ENCODE measurements around the gene CNTNAP5. TPM values are rescaled to one million over a fixed set of nuclear protein-coding genes. Genes with fewer than 3 reads are reported as not detected.

The CNTNAP5 gene
- total RNA-seq, 3 donors from 2014 or later, result 3.3 TPM; not detected in 2

DNA sequence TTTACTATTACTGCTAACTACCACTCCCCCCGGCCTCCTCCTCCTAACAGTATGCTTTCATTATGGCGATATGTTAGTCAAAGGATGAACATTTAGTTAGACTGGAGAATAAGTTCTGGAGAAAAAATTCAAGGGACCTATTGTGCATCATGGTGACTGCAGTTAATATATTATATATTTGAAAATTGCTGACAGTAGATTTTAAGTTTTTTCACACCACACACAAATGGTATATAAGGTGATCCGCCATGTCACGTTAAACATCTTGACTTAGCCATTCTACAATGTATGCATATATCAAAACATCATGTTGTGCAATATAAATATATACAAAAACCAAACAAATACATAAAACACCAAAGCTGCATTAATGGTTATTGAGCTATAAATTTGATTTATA, 873.7 kb downstream of the CNTNAP5 start:
- intact Hi-C loops (cut with DNase I, micrococcal nuclease), result no loop called here
- Histone ChIP-seq H3K4me1 (ENCODE audit: low read depth) (no peaks in the 10 kb centered on the region), H3K9me3 (no peaks in the 10 kb centered on the region), H3K36me3 (ENCODE audit: low read depth) (no peaks in the 10 kb centered on the region), H3K4me3 (no peak overlapping the region)
- ATAC-seq (no peak), DNase-seq (no peak)
- TF ChIP-seq, protein P1, sequence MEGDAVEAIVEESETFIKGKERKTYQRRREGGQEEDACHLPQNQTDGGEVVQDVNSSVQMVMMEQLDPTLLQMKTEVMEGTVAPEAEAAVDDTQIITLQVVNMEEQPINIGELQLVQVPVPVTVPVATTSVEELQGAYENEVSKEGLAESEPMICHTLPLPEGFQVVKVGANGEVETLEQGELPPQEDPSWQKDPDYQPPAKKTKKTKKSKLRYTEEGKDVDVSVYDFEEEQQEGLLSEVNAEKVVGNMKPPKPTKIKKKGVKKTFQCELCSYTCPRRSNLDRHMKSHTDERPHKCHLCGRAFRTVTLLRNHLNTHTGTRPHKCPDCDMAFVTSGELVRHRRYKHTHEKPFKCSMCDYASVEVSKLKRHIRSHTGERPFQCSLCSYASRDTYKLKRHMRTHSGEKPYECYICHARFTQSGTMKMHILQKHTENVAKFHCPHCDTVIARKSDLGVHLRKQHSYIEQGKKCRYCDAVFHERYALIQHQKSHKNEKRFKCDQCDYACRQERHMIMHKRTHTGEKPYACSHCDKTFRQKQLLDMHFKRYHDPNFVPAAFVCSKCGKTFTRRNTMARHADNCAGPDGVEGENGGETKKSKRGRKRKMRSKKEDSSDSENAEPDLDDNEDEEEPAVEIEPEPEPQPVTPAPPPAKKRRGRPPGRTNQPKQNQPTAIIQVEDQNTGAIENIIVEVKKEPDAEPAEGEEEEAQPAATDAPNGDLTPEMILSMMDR (IDR thresholded peaks at IDR 0.05), result no peak

DNA sequence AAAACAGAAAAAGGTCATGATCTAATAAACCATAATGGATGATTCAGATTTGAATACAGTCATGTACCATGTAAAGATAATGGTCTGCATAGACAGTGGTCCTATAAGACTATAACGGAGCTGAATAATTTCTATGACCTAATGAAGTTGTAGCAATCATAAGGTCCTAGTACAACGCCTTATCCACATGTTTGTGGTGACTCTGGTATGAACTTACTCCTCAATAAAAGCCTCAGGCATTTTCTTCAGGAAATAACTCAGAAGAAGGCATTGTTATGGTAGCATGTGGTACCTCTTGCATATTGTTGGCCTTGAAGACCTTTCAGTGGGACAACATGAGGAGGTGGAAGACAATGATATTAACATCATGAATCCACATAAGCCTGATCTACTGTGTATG, 883.3 kb downstream of the CNTNAP5 start:
- intact Hi-C loops (cut with DNase I, micrococcal nuclease), result no loop called here
- ATAC-seq, result no peak
- Histone ChIP-seq H3K36me3 (ENCODE audit: low read depth) (no peaks in the 10 kb centered on the region), H3K4me1 (ENCODE audit: low read depth) (no peaks in the 10 kb centered on the region), H3K9me3 (no peaks in the 10 kb centered on the region), H3K4me3 (no peak overlapping the region)
- TF ChIP-seq, protein P1 (IDR thresholded peaks at IDR 0.05), result no peak
- no peak for DNase-seq

DNA sequence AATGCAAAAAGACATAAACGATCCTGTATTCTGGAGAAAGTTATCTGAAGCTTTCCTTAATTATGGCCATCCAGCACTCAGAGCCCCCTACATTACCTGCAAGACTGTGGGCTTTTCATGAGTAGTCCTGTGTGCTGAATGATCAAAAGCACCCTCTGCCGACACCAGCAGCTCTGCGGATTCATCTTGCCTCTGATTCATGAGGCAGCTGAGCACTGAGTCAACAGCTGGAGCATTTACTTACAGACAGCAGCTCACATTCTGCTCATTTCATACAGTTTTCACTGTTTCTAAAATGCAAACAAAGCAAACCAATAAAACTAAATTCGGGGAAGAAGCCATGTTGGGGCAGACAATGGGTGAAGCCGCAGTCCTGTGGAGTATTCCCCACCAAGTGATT, 886.5 kb downstream of the CNTNAP5 start:
- no peak for ATAC-seq
- DNase-seq, result no peak
- no peaks in the 10 kb centered on the region for H3K36me3 ChIP-seq (ENCODE audit: low read depth)
- no peak overlapping the region for H3K4me3 ChIP-seq
- H3K9me3 ChIP-seq, result no peaks in the 10 kb centered on the region
- H3K4me1 ChIP-seq (ENCODE audit: low read depth), result no peaks in the 10 kb centered on the region
- intact Hi-C loops (cut with DNase I, micrococcal nuclease), result no loop called here
- TF ChIP-seq, protein P1 (IDR thresholded peaks at IDR 0.05), result no peak

DNA sequence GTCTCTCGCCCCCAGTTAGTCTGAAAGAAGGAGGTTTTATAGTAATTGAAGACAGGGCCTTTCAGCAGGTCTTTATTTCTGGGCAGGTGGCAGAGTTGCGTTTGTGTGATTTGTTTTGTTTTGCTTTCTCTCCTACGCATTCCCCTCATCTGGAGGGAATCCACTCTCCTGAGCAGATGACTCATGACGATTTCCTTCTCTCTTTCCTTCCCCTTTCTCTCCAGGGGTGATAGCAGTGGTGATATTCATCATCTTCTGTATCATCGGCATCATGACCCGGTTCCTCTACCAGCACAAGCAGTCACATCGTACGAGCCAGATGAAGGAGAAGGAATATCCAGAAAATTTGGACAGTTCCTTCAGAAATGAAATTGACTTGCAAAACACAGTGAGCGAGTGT, 888.8 kb downstream of the CNTNAP5 start:
- intact Hi-C loops (cut with DNase I, micrococcal nuclease), result no loop called here
- Histone ChIP-seq H3K4me1 (ENCODE audit: low read depth) (no peaks in the 10 kb centered on the region), H3K36me3 (ENCODE audit: low read depth) (no peaks in the 10 kb centered on the region), H3K4me3 (no peak overlapping the region), H3K9me3 (no peaks in the 10 kb centered on the region)
- ATAC-seq, result no peak
- TF ChIP-seq, protein P1 (IDR thresholded peaks at IDR 0.05), result no peak
- DNase-seq, result no peak

DNA sequence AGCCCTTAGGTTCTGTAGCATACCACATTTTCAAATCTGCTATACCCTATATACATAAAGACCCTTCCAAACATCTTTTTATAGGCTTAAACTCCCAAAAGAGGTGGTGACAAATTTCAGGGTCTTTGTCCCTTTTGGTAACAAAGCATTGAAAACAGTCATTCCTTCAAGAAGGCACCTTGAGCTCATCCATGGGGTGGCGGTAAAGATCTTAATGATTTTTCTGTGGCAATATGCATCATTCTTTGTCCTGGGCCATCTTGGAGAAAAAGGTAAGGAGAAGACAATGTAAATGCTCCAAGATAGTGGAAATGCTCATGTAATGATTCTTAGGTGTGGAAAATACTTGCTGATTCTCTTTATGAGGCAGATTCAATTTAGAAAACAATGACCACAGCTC, 890.5 kb downstream of the CNTNAP5 start:
- Histone ChIP-seq H3K36me3 (ENCODE audit: low read depth) (no peaks in the 10 kb centered on the region), H3K4me3 (no peak overlapping the region), H3K9me3 (no peaks in the 10 kb centered on the region), H3K4me1 (ENCODE audit: low read depth) (no peaks in the 10 kb centered on the region)
- intact Hi-C loops (cut with DNase I, micrococcal nuclease), result no loop called here
- DNase-seq, result peak in 1 of 3 donors; percentile 6
- no peak for ATAC-seq
- TF ChIP-seq, protein P1 (IDR thresholded peaks at IDR 0.05), result no peak

DNA sequence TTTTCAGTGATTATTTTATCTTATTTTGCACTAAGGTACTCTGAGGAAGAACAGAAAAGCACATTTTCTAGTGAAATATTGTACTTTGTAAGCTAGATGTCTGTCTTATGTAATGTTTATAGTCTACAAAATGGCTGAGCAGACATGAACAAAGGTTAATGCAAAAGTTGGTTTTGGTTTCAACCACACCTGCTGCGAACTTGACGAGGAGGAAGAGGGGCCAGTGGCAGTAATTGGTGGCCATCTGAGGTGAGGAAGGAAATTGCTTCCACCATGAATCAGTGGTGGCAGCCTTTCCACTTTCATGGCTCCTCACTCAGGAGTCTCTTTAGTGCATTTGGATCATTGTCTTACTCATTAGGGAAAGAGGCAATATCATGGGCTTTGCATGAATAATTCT, 894.2 kb downstream of the CNTNAP5 start:
- TF ChIP-seq, protein P1 (IDR thresholded peaks at IDR 0.05), result no peak
- Histone ChIP-seq H3K4me1 (ENCODE audit: low read depth) (no peaks in the 10 kb centered on the region), H3K4me3 (no peak overlapping the region), H3K36me3 (ENCODE audit: low read depth) (no peaks in the 10 kb centered on the region), H3K9me3 (no peaks in the 10 kb centered on the region)
- DNase-seq (no peak), ATAC-seq (no peak)
- intact Hi-C loops (cut with DNase I, micrococcal nuclease), result no loop called here
